G401 (cell line): Measurements from ENCODE around the gene ESRRG. TPM values are rescaled to one million over a fixed set of nuclear protein-coding genes. Genes with fewer than 3 reads are reported as not detected.
"Not testable (repeated sequence)": the region's sequence is repeated elsewhere in the genome, so short reads cannot be mapped to it uniquely, and the experiment has no call there.

Experiments
- DNase-seq: peaks from one replicate; pipeline ENCODE4 v3.0.0-alpha.2; 2015; ENCODE audit warnings: low spot score
- in situ Hi-C: cut with HindIII; loops from 2 replicates; pipeline ENCODE4 v1.10.0; 2016; ENCODE audit warnings: low sequenced_read_pairs, mixed read lengths
- total RNA-seq: library from RNA; depleted of rRNA; stranded (reverse); fragments of >200 nt; shearing (Covaris generic); gene quantifications from 2 replicates; pipeline ENCODE4 v1.2.3, GENCODE V29; 2014

Gene ESRRG
- total RNA-seq, 1 experiment from 2014 or later = not detected

DNA sequence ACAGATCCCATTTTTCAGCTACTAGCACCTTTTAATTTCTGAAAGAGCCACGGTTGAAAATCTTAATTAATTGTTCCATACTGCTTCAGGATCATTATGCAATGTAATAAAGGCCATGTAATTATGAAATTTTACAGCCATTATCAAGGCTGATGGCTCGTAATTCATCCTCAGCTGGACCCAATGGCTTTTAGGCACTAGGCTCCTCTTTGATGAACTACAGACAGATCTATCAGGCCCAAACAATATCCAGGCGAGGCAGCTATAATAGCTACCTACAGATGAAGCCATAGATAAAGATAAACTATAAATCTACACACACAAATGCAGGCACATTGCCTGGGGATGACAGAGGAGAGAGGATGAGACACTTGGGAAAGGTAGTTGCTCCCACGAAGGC, 189.5 kb downstream of the ESRRG start:
- DNase-seq = no peak
- in situ Hi-C loops = no loop called here

- in situ Hi-C loops = no loop called here
These were observed 190.9 kb downstream of the ESRRG start for GRCh38 chr1:216532251-216532798.

DNA sequence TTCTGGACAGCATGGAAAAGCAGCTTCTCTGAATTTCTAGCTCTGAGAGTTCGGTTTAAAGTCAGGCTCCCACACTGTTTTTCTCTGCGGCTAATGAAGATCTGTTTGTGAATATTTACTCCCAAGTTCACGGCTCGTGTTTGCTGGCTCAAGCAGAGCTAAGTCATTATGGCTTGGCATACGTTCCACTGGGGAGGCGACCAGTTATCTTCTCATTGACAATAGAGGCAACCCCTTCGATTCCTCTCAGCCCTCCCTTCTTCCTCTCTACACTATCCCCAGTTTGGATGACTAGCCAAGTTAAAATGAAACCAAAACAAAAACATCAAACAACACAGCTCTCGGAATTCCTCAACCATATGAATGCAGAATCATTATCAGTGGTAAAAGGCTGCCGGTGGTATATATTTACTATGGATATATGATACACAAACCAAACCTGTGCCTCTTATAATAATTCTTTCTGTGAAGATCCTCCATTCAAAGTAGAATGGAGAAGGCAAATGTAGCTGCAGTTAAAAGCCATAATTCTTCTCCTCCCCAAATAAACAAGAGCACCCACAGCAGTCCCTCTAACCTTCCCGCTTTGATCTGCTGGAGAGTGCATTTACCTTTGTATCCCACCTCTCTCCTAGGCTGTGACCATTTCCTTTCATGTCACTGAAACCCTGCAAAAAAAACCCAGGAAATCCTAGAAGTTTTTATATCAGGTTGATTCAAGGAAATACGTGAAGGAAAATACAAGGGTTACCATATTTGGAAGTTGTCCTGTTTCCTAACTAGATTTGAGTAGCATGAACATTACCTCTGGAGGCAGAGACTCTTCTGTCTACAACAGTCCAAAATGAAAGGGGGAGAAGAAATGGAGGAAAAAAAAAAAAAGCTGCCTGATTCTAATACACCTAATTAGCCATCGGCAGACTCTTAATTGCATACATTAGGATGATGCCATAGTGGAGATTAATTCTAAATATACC, 191.7 kb downstream of the ESRRG start:
- in situ Hi-C loops = no loop called here
- DNase-seq = peak; percentile 11

More at GRCh38 chr1:216532251-216532798, 190.9 kb downstream of the ESRRG start:
- no peak for DNase-seq

DNA sequence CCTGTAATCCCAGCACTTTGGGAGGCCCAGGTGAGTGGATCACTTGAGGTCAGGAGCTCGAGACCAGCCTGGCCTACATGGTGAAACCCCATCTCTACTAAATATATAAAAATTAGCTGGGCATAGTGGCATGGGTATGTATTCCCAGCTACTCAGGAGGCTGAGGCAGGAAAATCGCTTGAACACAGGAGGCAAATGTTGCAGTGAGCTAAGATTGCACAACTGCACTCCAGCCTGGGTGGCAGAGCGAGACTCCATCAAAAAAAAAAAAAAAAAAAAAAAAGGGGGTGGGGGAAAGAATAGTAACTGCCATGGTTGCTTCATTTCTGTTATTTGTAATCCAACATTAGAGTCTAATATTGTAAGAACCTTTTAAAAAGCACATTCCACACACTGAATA, 193.4 kb downstream of the ESRRG start:
- in situ Hi-C loops, DNase-seq: not testable (repeated sequence)

GRCh38 chr1:216528816-216529215, 194.4 kb downstream of the ESRRG start:
- in situ Hi-C loops = no loop called here
- no peak for DNase-seq

- in situ Hi-C loops = no loop called here
- no peak for DNase-seq
These were observed 199.6 kb downstream of the ESRRG start for GRCh38 chr1:216523449-216524190.

DNA sequence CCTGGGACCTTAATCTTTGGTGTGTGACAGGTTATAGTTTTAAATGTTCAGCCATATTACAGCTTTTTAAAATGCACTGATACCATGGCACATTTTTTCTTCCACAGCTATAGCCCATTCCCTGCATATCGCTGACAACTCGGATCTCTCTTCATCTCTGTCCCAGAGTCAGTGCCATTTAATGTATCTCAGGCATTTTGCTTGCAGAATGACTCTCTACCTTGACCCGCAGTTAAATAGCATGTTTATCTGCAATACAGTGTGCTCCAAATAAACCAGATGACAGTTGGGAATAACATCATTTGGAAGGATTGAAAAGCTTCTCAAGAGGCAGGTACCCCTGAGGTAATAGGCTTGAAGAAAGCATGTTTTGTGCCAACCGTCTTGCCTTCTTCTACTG, 200.2 kb downstream of the ESRRG start:
- in situ Hi-C loops = no loop called here

GRCh38 chr1:216521477-216521876, 201.8 kb downstream of the ESRRG start:
- in situ Hi-C loops = no loop called here
- DNase-seq = peak; percentile 15

More for the DNA sequence above, 200.2 kb downstream of the ESRRG start:
- no peak for DNase-seq

DNA sequence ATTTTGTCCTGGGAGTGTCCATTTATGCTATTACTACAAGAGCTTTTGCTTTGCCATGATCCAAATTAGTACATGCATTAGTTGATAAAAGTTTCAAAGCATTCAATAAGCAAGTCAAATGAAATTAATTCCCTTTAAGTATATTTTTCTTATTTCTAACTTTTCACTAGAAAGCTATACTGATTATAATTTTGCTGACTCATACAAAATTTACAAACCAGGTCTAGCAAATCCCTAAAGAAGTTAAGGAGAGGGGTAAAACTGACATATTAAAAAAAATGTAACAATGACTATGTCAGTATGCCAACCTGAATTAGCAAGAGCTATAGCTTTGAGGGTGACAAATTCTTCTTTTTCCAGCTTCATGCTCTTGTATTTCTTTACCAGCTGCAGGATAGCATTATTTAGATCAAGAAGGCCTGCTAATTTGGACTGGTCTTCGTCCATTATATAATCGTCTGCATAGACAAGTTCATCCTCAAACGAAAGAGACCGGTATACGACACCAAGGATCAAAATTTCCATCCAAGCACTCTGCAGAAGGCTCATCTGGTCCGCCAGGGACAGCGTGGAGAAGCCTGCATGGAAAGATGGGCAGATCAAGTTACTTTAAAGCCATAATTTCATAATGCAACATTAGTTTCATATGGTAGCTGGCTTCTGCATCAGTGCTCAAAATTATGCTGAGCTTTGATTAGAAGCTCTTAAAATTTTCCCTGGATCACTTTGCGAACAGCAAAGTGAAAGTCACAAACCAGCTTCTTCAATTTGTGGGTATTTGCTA, 204.2 kb downstream of the ESRRG start:
- no peak for DNase-seq
- in situ Hi-C loops = no loop called here

DNA sequence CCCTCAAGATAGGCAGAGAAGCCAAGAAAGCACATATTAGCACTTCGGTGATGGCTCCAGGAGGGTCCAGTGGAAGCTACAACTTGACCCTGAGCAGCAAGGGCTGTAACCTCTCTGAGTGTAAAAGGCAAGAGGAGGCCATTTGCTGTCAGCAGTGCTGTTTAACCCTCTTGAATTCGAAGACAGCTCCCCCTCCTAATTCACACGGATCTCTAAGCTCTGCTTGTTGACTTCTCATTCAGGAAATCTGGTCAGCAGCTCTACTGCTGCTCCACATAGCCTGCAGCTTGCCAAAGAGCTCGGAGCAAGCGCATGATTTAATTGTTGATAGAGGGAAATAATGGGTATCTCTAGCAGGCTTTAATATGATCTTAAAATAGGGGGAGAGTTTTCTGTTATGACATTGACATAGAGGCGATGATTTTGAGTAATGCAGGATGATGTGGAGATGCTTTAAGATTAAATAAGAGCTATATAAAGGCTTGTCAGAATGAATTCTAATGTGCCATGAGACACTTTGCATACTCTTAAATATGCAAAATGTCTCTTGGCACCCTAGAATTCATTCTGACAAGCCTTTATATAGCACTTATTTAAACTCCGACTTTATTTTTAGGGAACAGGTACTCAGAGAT, 220.6 kb downstream of the ESRRG start:
- DNase-seq = no peak

DNA sequence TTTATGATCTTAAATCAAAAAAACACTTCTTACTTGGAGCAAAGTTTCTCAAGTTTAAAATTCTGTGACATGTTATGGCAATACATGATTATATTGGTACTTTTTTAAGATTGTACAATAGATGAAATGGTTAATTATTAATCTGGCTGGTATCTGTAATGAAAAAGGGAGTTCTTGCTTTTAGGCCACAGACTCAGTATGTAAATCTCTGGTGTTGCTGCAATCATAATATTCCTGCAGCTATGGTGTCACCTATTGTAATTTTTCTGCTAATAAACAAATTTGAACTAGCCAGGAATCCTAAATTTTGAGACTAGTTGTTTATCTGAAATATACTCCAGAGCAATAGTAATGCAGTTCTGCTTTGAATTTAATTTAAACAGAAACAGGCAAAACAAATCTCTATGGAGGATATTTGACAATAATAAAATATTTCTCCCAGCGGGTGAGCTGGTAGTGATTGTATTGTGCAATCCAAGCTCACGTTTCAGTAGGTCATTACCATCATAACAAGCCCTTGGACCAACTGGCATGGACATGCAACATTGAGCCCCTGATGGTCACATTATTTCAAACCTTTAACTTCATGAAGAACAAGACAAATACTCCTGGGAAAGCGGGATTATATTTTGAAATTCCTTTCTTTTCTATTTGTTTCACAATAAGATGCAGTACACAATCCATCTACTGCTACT, 222.8 kb downstream of the ESRRG start:
- DNase-seq = no peak
- in situ Hi-C loops = no loop called here

More for the DNA sequence above, 220.6 kb downstream of the ESRRG start:
- in situ Hi-C loops = no loop called here

DNA sequence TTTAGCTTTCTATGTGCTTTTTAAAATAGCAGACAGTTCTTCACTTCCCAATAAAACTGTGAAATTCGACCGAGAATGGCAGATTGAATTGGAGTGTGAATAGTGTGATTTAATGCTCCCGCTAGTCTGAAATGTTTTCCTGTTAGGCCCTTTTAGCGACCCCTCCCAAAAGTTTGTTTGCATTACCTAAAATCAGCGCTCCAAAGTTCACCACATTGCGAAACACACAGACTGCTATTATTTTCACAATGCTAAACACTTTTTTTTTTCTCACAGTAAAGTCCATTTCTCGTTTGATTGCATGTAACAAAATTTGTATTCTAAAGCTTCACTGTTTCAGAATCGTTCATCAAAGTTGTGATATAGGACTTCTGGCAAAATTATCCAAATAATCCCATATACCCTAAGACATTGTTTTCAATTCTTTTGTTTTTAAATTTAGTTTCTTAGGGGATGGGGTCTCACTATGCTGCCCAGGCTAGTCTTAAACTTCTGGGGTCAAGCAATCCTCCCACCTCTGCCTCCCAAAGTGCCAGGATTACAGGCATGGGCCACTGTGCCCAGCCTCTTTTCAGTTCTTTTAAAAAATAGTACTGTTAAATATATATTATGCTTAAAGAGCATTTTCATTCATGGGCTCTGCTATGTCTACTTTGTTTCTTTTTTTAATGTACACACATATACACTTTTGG, 223.5 kb downstream of the ESRRG start:
- in situ Hi-C loops = no loop called here
- DNase-seq = no peak

DNA sequence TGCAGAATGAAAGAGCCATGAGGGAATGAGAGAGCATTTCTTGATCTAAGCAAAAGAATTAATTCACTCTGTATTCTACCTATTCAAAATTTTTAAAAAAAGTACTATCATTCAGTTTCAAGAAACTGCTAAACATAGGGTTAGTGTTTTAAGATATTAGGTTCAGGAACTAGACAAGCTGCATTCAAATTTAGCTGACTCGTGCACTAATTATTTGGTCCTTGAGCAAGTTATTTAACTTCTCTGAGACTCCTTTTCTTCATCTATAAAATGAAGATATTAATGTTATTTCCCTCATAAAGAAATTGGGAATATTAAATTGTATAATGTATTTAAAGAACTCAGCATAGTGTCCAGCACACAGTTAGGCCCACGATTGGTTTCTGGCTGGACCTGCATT, 225.0 kb downstream of the ESRRG start:
- in situ Hi-C loops = no loop called here
- DNase-seq = no peak

- in situ Hi-C loops = no loop called here
- DNase-seq = no peak
These were observed 238.2 kb downstream of the ESRRG start for GRCh38 chr1:216485042-216485441.

- in situ Hi-C loops = no loop called here
- no peak for DNase-seq
These were observed 239.4 kb downstream of the ESRRG start for GRCh38 chr1:216483672-216484401.

- in situ Hi-C loops = no loop called here
- no peak for DNase-seq
These were observed 240.6 kb downstream of the ESRRG start for GRCh38 chr1:216482620-216483019.

DNA sequence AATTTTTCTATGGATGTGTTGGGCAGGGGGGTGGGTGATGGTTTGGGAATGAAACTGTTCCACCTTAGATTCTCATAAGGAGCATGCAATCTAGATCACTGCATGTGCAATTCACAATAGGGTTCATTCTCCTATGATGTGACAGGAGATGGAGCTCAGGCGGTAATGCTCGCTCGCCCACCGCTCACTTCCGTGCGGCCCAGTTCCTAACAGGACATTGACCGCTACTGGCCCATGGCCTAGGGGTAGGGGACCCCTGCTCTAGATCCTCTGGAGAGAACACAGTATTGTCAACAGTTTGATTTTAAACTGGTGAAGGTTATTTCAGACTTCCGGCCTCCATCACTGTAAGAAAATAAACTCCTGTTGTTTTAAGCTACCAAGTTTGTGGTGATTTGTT, 245.0 kb downstream of the ESRRG start:
- DNase-seq = no peak
- in situ Hi-C loops = no loop called here
